SK-N-SH (cell line): ENCODE results near the gene CTAGE9. TPM values are rescaled to one million over a fixed set of nuclear protein-coding genes. Genes with fewer than 3 reads are reported as not detected.

ENCODE experiments used
- CTCF ChIA-PET: fragments of 300-600, 350-600 bp; formaldehyde crosslinking; extraction: SDS; loops from one replicate; lab custom pipeline; 2021; lab: Yijun Ruan, JAX
- POLR2A ChIA-PET: fragments of 350-600 bp; sonication (Branson Sonifier 250); formaldehyde crosslinking; extraction: SDS; loops from one replicate; lab custom pipeline; 2020; ENCODE audit warnings: antibody characterized with exemption, inconsistent platforms; lab: Yijun Ruan, JAX
- DNase-seq: peaks from one replicate; pipeline ENCODE4 v3.0.0; 2012
- H2AFZ ChIP-seq: fragments of 200-600 bp; sonication (generic); 2 replicates; pipeline ENCODE4 v1.8.1; 2016; ENCODE audit warnings: antibody characterized with exemption, mild to moderate bottlenecking, low read depth
- H3F3A ChIP-seq: fragments of 200-600 bp; sonication (generic); replicated peaks from 2 replicates; pipeline ENCODE3; 2016; ENCODE audit warnings: antibody characterized with exemption, mild to moderate bottlenecking; ENCODE audit not compliant: insufficient read depth
- H3K27ac ChIP-seq, 2 experiments: fragments of 200-500 bp in 1 of 2; fragments of 200-600 bp in 1 of 2; sonication (Bioruptor generic) in 1 of 2; sonication (generic), shearing (Covaris generic) in 1 of 2; 2 replicates each; pipeline versions ENCODE4 v1.5.1 to v1.6.1; 2014 to 2016; ENCODE audit warnings: low read depth in 2 of 2, inconsistent platforms in 1 of 2, low read length in 1 of 2, mild to moderate bottlenecking in 1 of 2, mixed read lengths in 1 of 2
- H3K27me3 ChIP-seq: fragments of 200-600 bp; sonication (generic), shearing (Covaris generic); 2 replicates; pipeline ENCODE4 v1.6.1; 2016; ENCODE audit warnings: mixed run types; ENCODE audit not compliant: insufficient read depth
- H3K36me3 ChIP-seq, 2 experiments: fragments of 200-500 bp in 1 of 2; fragments of 200-600 bp in 1 of 2; sonication (Bioruptor generic) in 1 of 2; sonication (generic) in 1 of 2; replicated peaks in 1 of 2; 2 replicates each; pipeline versions ENCODE3 to v1.5.1; 2014 to 2016; ENCODE audit warnings: low read length in 1 of 2, mild to moderate bottlenecking in 1 of 2; ENCODE audit not compliant: insufficient read depth in 2 of 2, control insufficient read depth in 1 of 2
- H3K4me1 ChIP-seq, 2 experiments: fragments of 200-500 bp in 1 of 2; fragments of 200-600 bp in 1 of 2; sonication (Bioruptor generic) in 1 of 2; sonication (generic), shearing (Covaris generic) in 1 of 2; 2 replicates each; pipeline versions ENCODE4 v1.5.1 to v1.6.1; 2014 to 2016; ENCODE audit warnings: low read depth in 1 of 2, low read length in 1 of 2, mixed run types in 1 of 2; ENCODE audit not compliant: insufficient read depth in 2 of 2, control insufficient read depth in 1 of 2
- H3K4me2 ChIP-seq: fragments of 200-600 bp; sonication (generic), shearing (Covaris generic); 2 replicates; pipeline ENCODE4 v1.6.1; 2017; ENCODE audit warnings: mixed run types
- H3K4me3 ChIP-seq, 2 experiments: fragments of 200-500 bp in 1 of 2; fragments of 200-600 bp in 1 of 2; sonication (Bioruptor generic) in 1 of 2; sonication (generic), shearing (Covaris generic) in 1 of 2; 2 replicates each; pipeline versions ENCODE4 v1.5.1 to v1.8.1; 2014 to 2016; ENCODE audit warnings: low read depth in 2 of 2, inconsistent platforms in 1 of 2, low read length in 1 of 2, mild to moderate bottlenecking in 1 of 2, mixed read lengths in 1 of 2, moderate library complexity in 1 of 2
- H3K79me2 ChIP-seq: fragments of 200-600 bp; sonication (generic); 2 replicates; pipeline ENCODE4 v1.8.1; 2017; ENCODE audit warnings: mild to moderate bottlenecking; ENCODE audit not compliant: insufficient read depth
- H3K9ac ChIP-seq: fragments of 200-600 bp; sonication (generic); 2 replicates; pipeline ENCODE4 v1.6.1; 2017; ENCODE audit warnings: mixed run types
- H3K9me2 ChIP-seq: fragments of 200-600 bp; sonication (generic); 2 replicates; pipeline ENCODE4 v1.6.1; 2017; ENCODE audit warnings: mixed run types
- H3K9me3 ChIP-seq: fragments of 200-600 bp; sonication (generic); 2 replicates; pipeline ENCODE4 v1.6.1; 2017; ENCODE audit warnings: mixed run types, mild to moderate bottlenecking, moderate library complexity
- H4K20me1 ChIP-seq: fragments of 200-600 bp; sonication (generic); 2 replicates; pipeline ENCODE4 v1.6.1; 2017; ENCODE audit warnings: mild to moderate bottlenecking, mixed run types; ENCODE audit not compliant: insufficient read depth
- CHD2 ChIP-seq: fragments of 150-350 bp; IDR thresholded peaks from 2 replicates; pipeline ENCODE4 v1.6.1; 2018; ENCODE audit warnings: low read length; ENCODE audit not compliant: partially characterized antibody
- CTCF ChIP-seq: fragments of 200-600 bp; sonication (generic); IDR thresholded peaks from 2 replicates; pipeline ENCODE4 v1.6.1; 2017; ENCODE audit warnings: antibody characterized with exemption, mild to moderate bottlenecking, moderate library complexity
- EP300 ChIP-seq, 2 experiments: IDR thresholded peaks; 2 replicates each; pipeline versions ENCODE4 v1.4.0 to v1.6.1; 2012; ENCODE audit warnings: borderline replicate concordance in 1 of 2, low read depth in 1 of 2, low read length in 1 of 2
- EZH2phosphoT487 ChIP-seq: fragments of 200-600 bp; sonication (generic); IDR thresholded peaks from 2 replicates; pipeline ENCODE4 v1.6.1; 2017; ENCODE audit warnings: low read depth, mixed run types, mild to moderate bottlenecking, antibody characterized with exemption, moderate library complexity, borderline replicate concordance
- FOXJ3 ChIP-seq: sonication (generic); formaldehyde crosslinking; IDR thresholded peaks from 2 replicates; pipeline ENCODE4 v1.5.1; 2020; ENCODE audit warnings: mild to moderate bottlenecking, missing genetic modification reagents
- GABPA ChIP-seq: IDR thresholded peaks from 2 replicates; pipeline ENCODE4 v1.4.0; 2012; ENCODE audit warnings: low read depth, mild to moderate bottlenecking
- MAX ChIP-seq: IDR thresholded peaks from 2 replicates; pipeline ENCODE4 v1.4.0; 2012; ENCODE audit warnings: low read depth
- MXI1 ChIP-seq: IDR thresholded peaks from 2 replicates; pipeline ENCODE4 v1.6.1; 2012; ENCODE audit warnings: mild to moderate bottlenecking, low read depth, low read length, improper control_type of control experiment
- NFIC ChIP-seq: IDR thresholded peaks from 2 replicates; pipeline ENCODE4 v1.4.0; 2012; ENCODE audit warnings: borderline replicate concordance
- PBX3 ChIP-seq: IDR thresholded peaks from 2 replicates; pipeline ENCODE4; 2012
- RCOR1 ChIP-seq: fragments of 150-350 bp; IDR thresholded peaks from 2 replicates; pipeline ENCODE4 v1.6.1; 2017; ENCODE audit warnings: antibody characterized with exemption, low read length
- RFX5 ChIP-seq: IDR thresholded peaks from 2 replicates; pipeline ENCODE4 v1.6.1; 2012; ENCODE audit warnings: mild to moderate bottlenecking, improper control_type of control experiment, low read length
- SMC3 ChIP-seq: IDR thresholded peaks from 2 replicates; pipeline ENCODE4 v1.6.1; 2012; ENCODE audit warnings: low read depth, low read length, improper control_type of control experiment
- TAF1 ChIP-seq: IDR thresholded peaks from 2 replicates; pipeline ENCODE4 v1.6.1; 2012; ENCODE audit warnings: low read depth, mild to moderate bottlenecking, low read length, moderate library complexity, borderline replicate concordance
- TCF12 ChIP-seq: IDR thresholded peaks from 2 replicates; pipeline ENCODE4 v1.4.0; 2012
- WGBS: methylation state at CpG from one replicate; pipeline ENCODE4 v1.1.6; 2017; ENCODE audit warnings: low lambda C conversion rate; 5-methylcytosine and 5-hydroxymethylcytosine counted together
- polyA plus RNA-seq, 3 experiments: library from polyadenylated mRNA; depleted of rRNA; stranded (reverse); fragments of >200 nt; gene quantifications; 2 replicates each; pipeline ENCODE4 v1.2.3, GENCODE V29; 2012
- TF ChIP-seq, protein P1 (sequence below): fragments of 150-350 bp; IDR thresholded peaks from 2 replicates; pipeline ENCODE4 v1.6.1; 2017; ENCODE audit warnings: antibody characterized with exemption, low read length, low read depth, borderline replicate concordance
- TF ChIP-seq, protein P2 (sequence below): IDR thresholded peaks from 2 replicates; pipeline ENCODE4 v1.4.0; 2012; ENCODE audit warnings: low read depth, borderline replicate concordance
- TF ChIP-seq, protein P3 (sequence below): IDR thresholded peaks from 2 replicates; pipeline ENCODE4 v1.6.1; 2012; ENCODE audit warnings: mild to moderate bottlenecking, low read depth, low read length, moderate library complexity

The CTAGE9 gene
- polyA plus RNA-seq, 1 of the 3 experiments (the other 2 are of a cell fraction): not detected

- WGBS: 5% methylated on average over 3 of the region's 3 CpGs
- no peak for DNase-seq
- H3K4me1 ChIP-seq: no peaks in the 10 kb centered on the region
Observed at GRCh38 chr6:131755597-131755996, 44.8 kb upstream of the CTAGE9 start.

More at GRCh38 chr6:131755597-131755996, 44.8 kb upstream of the CTAGE9 start:
- TF ChIP-seq EP300 (IDR thresholded peaks at IDR 0.05; ENCODE audit: borderline replicate concordance in 1 of 2, low read depth in 1 of 2, low read length in 1 of 2) (no peak), MXI1 (no peak), EZH2phosphoT487 (no peak), CTCF (no peak), MAX (no peak), GABPA (no peak), TAF1 (no peak), TCF12 (no peak), RCOR1 (no peak), SMC3 (no peak), CHD2 (no peak), FOXJ3 (CRISPR knock-in tag) (no peak), RFX5 (no peak), PBX3 (no peak), NFIC (no peak)
- TF ChIP-seq, protein P1, sequence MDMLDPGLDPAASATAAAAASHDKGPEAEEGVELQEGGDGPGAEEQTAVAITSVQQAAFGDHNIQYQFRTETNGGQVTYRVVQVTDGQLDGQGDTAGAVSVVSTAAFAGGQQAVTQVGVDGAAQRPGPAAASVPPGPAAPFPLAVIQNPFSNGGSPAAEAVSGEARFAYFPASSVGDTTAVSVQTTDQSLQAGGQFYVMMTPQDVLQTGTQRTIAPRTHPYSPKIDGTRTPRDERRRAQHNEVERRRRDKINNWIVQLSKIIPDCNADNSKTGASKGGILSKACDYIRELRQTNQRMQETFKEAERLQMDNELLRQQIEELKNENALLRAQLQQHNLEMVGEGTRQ: no peak
- TF ChIP-seq, protein P2, sequence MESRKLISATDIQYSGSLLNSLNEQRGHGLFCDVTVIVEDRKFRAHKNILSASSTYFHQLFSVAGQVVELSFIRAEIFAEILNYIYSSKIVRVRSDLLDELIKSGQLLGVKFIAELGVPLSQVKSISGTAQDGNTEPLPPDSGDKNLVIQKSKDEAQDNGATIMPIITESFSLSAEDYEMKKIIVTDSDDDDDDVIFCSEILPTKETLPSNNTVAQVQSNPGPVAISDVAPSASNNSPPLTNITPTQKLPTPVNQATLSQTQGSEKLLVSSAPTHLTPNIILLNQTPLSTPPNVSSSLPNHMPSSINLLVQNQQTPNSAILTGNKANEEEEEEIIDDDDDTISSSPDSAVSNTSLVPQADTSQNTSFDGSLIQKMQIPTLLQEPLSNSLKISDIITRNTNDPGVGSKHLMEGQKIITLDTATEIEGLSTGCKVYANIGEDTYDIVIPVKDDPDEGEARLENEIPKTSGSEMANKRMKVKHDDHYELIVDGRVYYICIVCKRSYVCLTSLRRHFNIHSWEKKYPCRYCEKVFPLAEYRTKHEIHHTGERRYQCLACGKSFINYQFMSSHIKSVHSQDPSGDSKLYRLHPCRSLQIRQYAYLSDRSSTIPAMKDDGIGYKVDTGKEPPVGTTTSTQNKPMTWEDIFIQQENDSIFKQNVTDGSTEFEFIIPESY: no peak
- TF ChIP-seq, protein P3, sequence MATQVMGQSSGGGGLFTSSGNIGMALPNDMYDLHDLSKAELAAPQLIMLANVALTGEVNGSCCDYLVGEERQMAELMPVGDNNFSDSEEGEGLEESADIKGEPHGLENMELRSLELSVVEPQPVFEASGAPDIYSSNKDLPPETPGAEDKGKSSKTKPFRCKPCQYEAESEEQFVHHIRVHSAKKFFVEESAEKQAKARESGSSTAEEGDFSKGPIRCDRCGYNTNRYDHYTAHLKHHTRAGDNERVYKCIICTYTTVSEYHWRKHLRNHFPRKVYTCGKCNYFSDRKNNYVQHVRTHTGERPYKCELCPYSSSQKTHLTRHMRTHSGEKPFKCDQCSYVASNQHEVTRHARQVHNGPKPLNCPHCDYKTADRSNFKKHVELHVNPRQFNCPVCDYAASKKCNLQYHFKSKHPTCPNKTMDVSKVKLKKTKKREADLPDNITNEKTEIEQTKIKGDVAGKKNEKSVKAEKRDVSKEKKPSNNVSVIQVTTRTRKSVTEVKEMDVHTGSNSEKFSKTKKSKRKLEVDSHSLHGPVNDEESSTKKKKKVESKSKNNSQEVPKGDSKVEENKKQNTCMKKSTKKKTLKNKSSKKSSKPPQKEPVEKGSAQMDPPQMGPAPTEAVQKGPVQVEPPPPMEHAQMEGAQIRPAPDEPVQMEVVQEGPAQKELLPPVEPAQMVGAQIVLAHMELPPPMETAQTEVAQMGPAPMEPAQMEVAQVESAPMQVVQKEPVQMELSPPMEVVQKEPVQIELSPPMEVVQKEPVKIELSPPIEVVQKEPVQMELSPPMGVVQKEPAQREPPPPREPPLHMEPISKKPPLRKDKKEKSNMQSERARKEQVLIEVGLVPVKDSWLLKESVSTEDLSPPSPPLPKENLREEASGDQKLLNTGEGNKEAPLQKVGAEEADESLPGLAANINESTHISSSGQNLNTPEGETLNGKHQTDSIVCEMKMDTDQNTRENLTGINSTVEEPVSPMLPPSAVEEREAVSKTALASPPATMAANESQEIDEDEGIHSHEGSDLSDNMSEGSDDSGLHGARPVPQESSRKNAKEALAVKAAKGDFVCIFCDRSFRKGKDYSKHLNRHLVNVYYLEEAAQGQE: no peak
- Histone ChIP-seq H3K27me3 (peaks cover 10% of the 10 kb centered on the region), H3K9ac (no peak overlapping the region), H3K79me2 (no peaks in the 10 kb centered on the region), H3K36me3 (no peaks in the 10 kb centered on the region), H3K9me2 (no peaks in the 10 kb centered on the region), H3K4me3 (no peak overlapping the region), H3K27ac (no peak overlapping the region), H3K9me3 (0 out of 2 replicates have a peak, but pooled peaks cover 4% of the 10 kb centered on the region), H3F3A (no peaks in the 10 kb centered on the region), H4K20me1 (no peaks in the 10 kb centered on the region), H2AFZ (no peak overlapping the region), H3K4me2 (no peak overlapping the region)
- ChIA-PET POLR2A (no interaction called here), CTCF (no interaction called here)
